K562 (cell line): Measurements from ENCODE around the gene VMP1. TPM values are rescaled to one million over a fixed set of nuclear protein-coding genes. Genes with fewer than 3 reads are reported as not detected.

Source experiments
- ATAC-seq: fragments of 200-7000 bp; cut with Tn5 transposase; 3 replicates; pipeline ENCODE4 v1.9.1; 2020; ENCODE audit warnings: moderate library complexity
- BruUV-seq: library from RNA; stranded (reverse); fragments of 400-500 nt; replicated peaks from 2 replicates; lab custom pipeline; 2021; lab: Mats Ljungman, UMichigan
- CTCF ChIA-PET: fragments of 300-600 bp; formaldehyde crosslinking; extraction: SDS; loops from one replicate; lab custom pipeline; 2021; ENCODE audit warnings: low intra/inter-chr PET ratio; lab: Yijun Ruan, JAX
- POLR2A ChIA-PET: fragments of 300-600, 350-650 bp; sonication (Branson Sonifier 250); formaldehyde crosslinking; extraction: SDS; loops from one replicate; lab custom pipeline; 2021; ENCODE audit warnings: antibody characterized with exemption, inconsistent platforms; lab: Yijun Ruan, JAX
- DNase-seq, 4 experiments: peaks; one replicate each; pipeline versions ENCODE4 v3.0.0 to v3.0.0-alpha.2; 2011 to 2018; ENCODE audit warnings: low spot score in 3 of 4, mixed read lengths in 3 of 4; ENCODE audit errors: extremely low read depth in 1 of 4
- FAIRE-seq: peaks from 2 replicates; lab custom pipeline; 2011; peaks lifted over from hg19 to GRCh38; lab: Jason Lieb, UNC
- H2AFZ ChIP-seq: 2 replicates; pipeline ENCODE4 v1.6.0; 2011; ENCODE audit warnings: low read depth, low read length, control low read depth, inconsistent platforms
- H3K27ac ChIP-seq: fragments of 200-600 bp; 3 replicates; pipeline ENCODE4 v1.8.0; 2011; ENCODE audit warnings: low read depth, mild to moderate bottlenecking, control low read depth, inconsistent platforms, low read length, moderate library complexity, mixed read lengths; ENCODE audit errors: extremely low read depth
- H3K27me3 ChIP-seq, 2 experiments: fragments of 300-600 bp in 1 of 2; 2 replicates in 1 of 2; 3 replicates in 1 of 2; pipeline versions ENCODE4 v1.6.0 to v1.8.0; 2011; ENCODE audit warnings: inconsistent platforms in 2 of 2, low read length in 2 of 2, mild to moderate bottlenecking in 1 of 2, mixed read lengths in 1 of 2, moderate library complexity in 1 of 2; ENCODE audit not compliant: control insufficient read depth in 2 of 2, insufficient read depth in 2 of 2
- H3K36me3 ChIP-seq: fragments of 300-600 bp; 3 replicates; pipeline ENCODE4 v1.8.0; 2011; ENCODE audit warnings: mild to moderate bottlenecking, low read length, inconsistent platforms; ENCODE audit not compliant: control insufficient read depth, insufficient read depth
- H3K4me1 ChIP-seq, 2 experiments: fragments of 200-600 bp in 1 of 2; replicated peaks in 1 of 2; 2 replicates in 1 of 2; 3 replicates in 1 of 2; pipeline versions ENCODE4 v1.5.1 to v1.8.0; 2011; ENCODE audit warnings: inconsistent platforms in 2 of 2, low read length in 2 of 2, mild to moderate bottlenecking in 1 of 2, mixed read lengths in 1 of 2, moderate library complexity in 1 of 2; ENCODE audit not compliant: control insufficient read depth in 2 of 2, insufficient read depth in 2 of 2
- H3K4me2 ChIP-seq: 2 replicates; pipeline ENCODE4 v1.6.1; 2011; ENCODE audit warnings: low read length, control low read depth, inconsistent platforms, mixed read lengths; ENCODE audit not compliant: insufficient read depth
- H3K4me3 ChIP-seq: fragments of 200-600 bp; sonication (generic), shearing (Covaris generic); 2 replicates; pipeline ENCODE4 v1.5.1; 2016; ENCODE audit warnings: control low read depth, inconsistent platforms
- H3K79me2 ChIP-seq: fragments of 200-600 bp; 3 replicates; pipeline ENCODE4 v1.8.0; 2011; ENCODE audit warnings: low read length, inconsistent platforms; ENCODE audit not compliant: control insufficient read depth, insufficient read depth
- H3K9ac ChIP-seq, 2 experiments: 2 replicates each; pipeline versions ENCODE4 v1.6.0 to v1.6.1; 2011; ENCODE audit warnings: low read depth in 2 of 2, low read length in 2 of 2, control low read depth in 1 of 2, inconsistent platforms in 1 of 2, mild to moderate bottlenecking in 1 of 2, mixed read lengths in 1 of 2; ENCODE audit not compliant: insufficient read depth in 1 of 2
- H3K9me1 ChIP-seq: one replicate; pipeline ENCODE4 v1.6.0; 2011; ENCODE audit warnings: inconsistent platforms, mild to moderate bottlenecking, low read length, moderate library complexity; ENCODE audit not compliant: control insufficient read depth, insufficient read depth
- H3K9me3 ChIP-seq: replicated peaks from 2 replicates; pipeline ENCODE4 v1.5.1; 2011; ENCODE audit warnings: low read depth, low read length, inconsistent platforms; ENCODE audit not compliant: control insufficient read depth, insufficient read depth
- H4K20me1 ChIP-seq: replicated peaks from 2 replicates; pipeline ENCODE4 v1.6.1; 2011; ENCODE audit warnings: low read length, inconsistent platforms, mixed read lengths; ENCODE audit not compliant: control insufficient read depth, insufficient read depth
- C11orf30 ChIP-seq: fragments of 450-650 bp; IDR thresholded peaks from 2 replicates; pipeline ENCODE4 v1.6.1; 2016; ENCODE audit warnings: low read depth, mild to moderate bottlenecking
- KDM1A ChIP-seq, 2 experiments: fragments of 450-650 bp; IDR thresholded peaks; 2 replicates each; pipeline ENCODE4 v1.6.1; 2016; ENCODE audit warnings: mild to moderate bottlenecking in 2 of 2
- LARP7 ChIP-seq: fragments of 450-650 bp; IDR thresholded peaks from 2 replicates; pipeline ENCODE4 v1.6.1; 2016
- MAFF ChIP-seq: IDR thresholded peaks from 2 replicates; pipeline ENCODE4 v1.6.1; 2012; ENCODE audit warnings: low read length, improper control_type of control experiment
- MAFG ChIP-seq: fragments of 450-650 bp; conservative IDR thresholded peaks from 2 replicates; pipeline ENCODE4 v1.6.1; 2016; ENCODE audit warnings: missing genetic modification characterization, missing compliant biosample characterization
- MAFK ChIP-seq: IDR thresholded peaks from 2 replicates; pipeline ENCODE4 v1.6.1; 2011; ENCODE audit warnings: low read length, improper control_type of control experiment
- ZBTB34 ChIP-seq: fragments of 250-450 bp; sonication (Bioruptor Pico); IDR thresholded peaks from 2 replicates; pipeline ENCODE4 v1.8.0; 2021; ENCODE audit warnings: mild to moderate bottlenecking, moderate library complexity
- ZNF316 ChIP-seq: fragments of 450-650 bp; IDR thresholded peaks from 2 replicates; pipeline ENCODE4 v1.6.1; 2016
- WGBS: fragments of 100-300 bp; shearing (Covaris generic); methylation state at CpG from one replicate; pipeline ENCODE4 v1.1.6; 2016; ENCODE audit warnings: low coverage, mixed read lengths; ENCODE audit not compliant: insufficient coverage; ENCODE audit errors: missing lambda C conversion rate; 5-methylcytosine and 5-hydroxymethylcytosine counted together
- in situ Hi-C: fragments of 300-500 bp; cut with MboI; formaldehyde crosslinking; loops from 4 replicates; pipeline ENCODE4 v1.15.0; 2018; ENCODE audit warnings: inconsistent platforms, mixed read lengths
- intact Hi-C: fragments of 100-400 bp; cut with micrococcal nuclease; formaldehyde crosslinking; loops from 2 replicates; pipeline ENCODE4 v1.14.2; 2022
- polyA plus RNA-seq, 8 experiments: library from polyadenylated mRNA; depleted of rRNA in 4 of 8; stranded (reverse) in 5 of 8; unstranded in 3 of 8; fragments of >200 nt; fragmentation: Nextera tagmentation in 2 of 8; fragmentation: Illumina TruSeq in 1 of 8; extraction: Ambion mirVana in 2 of 8; extraction: Trizol in 1 of 8; gene quantifications; 2 replicates each; pipeline versions ENCODE4 v1.2.1 to v1.2.3, GENCODE V29; 2011 to 2014; ENCODE audit warnings: inconsistent platforms in 1 of 8, missing spikeins in 1 of 8
- total RNA-seq, 7 experiments: library from RNA; depleted of rRNA in 6 of 7; stranded (reverse); fragments of >200 nt in 6 of 7; fragmentation: Illumina TruSeq in 2 of 7; extraction: Trizol in 2 of 7; gene quantifications; 2 replicates each; pipeline versions ENCODE4 v1.2.1 to v1.2.3, GENCODE V29; 2011 to 2021; ENCODE audit warnings: low replicate concordance in 1 of 7
- TF ChIP-seq, protein P1 (sequence below): fragments of 250-450 bp; sonication (Bioruptor Pico); IDR thresholded peaks from 2 replicates; pipeline ENCODE4 v1.5.0; 2021; ENCODE audit warnings: mild to moderate bottlenecking, moderate library complexity

Gene VMP1
- total and polyA plus RNA-seq, 9 of the 15 experiments (the other 6 are each of a cell fraction or from before 2014, with no cell fraction given) = 123 to 304 (median 151) TPM

- H3K9me1 ChIP-seq = no peaks in the 10 kb centered on the region
- no TSS peak for BruUV-seq
- peaks cover 8 to 13% of the 10 kb centered on the region in 2 experiments; a peak in 3 of 5 replicates for H3K4me1 ChIP-seq
- H3K4me2 ChIP-seq = no peak overlapping the region
- no peak overlapping the region for H3K4me3 ChIP-seq
- H3K27me3 ChIP-seq = no peaks in the 10 kb centered on the region
- no peaks in the 10 kb centered on the region for H3K9me3 ChIP-seq
- in situ Hi-C loops (no loop called here), intact Hi-C loops (no loop called here)
- DNase-seq = no peak
- FAIRE-seq = no peak
- no peak for ATAC-seq
- peaks cover 75% of the 10 kb centered on the region for H3K79me2 ChIP-seq
- peak overlapping the region; percentile 37; the same call in 1 of the 3 replicates for H3K27ac ChIP-seq
- H4K20me1 ChIP-seq = no peaks in the 10 kb centered on the region
- ChIA-PET POLR2A (interaction anchor here (0.6 to 4.4 kb wide), 3 partner anchors 9 to 20 kb away, joined by 3 to 10 read pairs (median 3); partner anchors contain the start of genes PTRH2 and VMP1), CTCF (interaction anchor here (0.7 kb wide), 1 partner anchor 38 kb away, joined by 3 read pairs; no protein-coding TSS in a partner anchor)
- H3K36me3 ChIP-seq = peaks cover 13% of the 10 kb centered on the region
- H3K9ac ChIP-seq = no peak overlapping the region
- 100% methylated on average over 1 of the region's 1 CpG for WGBS
- TF ChIP-seq ZNF316 = peak; percentile 89
- TF ChIP-seq MAFG (tag) = peak; percentile 56
- no peak for TF ChIP-seq LARP7
- TF ChIP-seq, protein P1, sequence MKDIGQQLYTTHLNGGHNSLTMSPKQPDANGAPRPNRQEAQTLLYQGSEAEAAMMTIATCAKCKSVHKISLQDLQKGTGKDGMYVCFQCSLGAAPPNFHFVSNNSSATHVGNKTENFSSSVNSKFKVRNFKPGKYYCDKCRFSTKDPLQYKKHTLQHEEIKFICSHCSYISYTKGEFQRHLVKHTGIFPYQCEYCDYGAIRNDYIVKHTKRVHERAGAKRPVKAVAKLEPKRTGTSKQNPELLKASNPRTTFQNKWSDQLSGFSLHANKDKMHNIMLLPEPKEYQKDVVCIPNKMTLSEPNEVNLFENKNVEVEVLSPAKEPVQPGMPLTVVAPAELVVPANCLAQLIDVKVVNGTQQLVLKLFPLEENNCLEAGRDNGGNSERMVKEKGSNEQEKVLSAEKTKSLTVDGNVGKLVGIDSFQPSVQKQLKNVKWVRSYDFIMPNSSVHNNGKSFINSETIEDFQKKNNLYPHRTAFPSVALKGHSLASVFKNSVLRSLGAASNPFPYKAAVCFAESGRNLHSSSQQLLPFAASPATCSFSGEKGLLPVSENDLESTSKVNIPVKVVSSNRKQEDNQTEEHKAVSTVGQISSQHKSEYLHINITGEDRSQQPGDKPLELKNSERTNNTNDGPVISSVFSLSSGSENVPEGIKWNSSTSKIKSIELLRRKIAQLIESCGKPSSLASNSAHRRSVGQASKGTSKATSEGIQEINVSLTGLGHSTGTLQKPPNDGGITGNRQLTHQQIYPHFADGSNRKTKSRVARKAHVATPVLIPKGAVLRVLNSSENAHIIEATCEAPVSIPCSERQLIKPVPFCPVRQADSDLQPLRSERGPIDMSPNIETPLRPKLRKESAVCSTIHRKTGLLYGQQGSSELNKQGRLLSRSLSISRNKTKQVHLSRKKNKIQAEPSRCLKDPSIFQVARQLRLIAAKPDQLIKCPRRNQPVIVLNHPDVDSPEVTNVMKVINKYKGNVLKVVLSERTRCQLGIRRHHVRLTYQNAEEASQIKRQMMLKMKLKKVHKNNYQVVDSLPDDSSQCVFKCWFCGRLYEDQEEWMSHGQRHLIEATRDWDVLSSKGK (CRISPR knock-in tag) = no peak
- peak; percentile 82 to 89 for TF ChIP-seq KDM1A (IDR thresholded peaks at IDR 0.05)
- peak; percentile 83 for TF ChIP-seq C11orf30
- TF ChIP-seq MAFF = peak; percentile 21; the same call in 1 of the 2 replicates
- peak; percentile 29; the same call in 1 of the 2 replicates for TF ChIP-seq MAFK
- TF ChIP-seq ZBTB34 (CRISPR knock-in tag) = no peak
- no peak overlapping the region for H2AFZ ChIP-seq
Observed at GRCh38 chr17:59727817-59728533, 20.5 kb downstream of the VMP1 start.
